Stimulated activated CD4-positive, alpha-beta T cell treated with anti-CD3 and anti-CD28 coated beads, Interleukin-12 subunit alpha, Interleukin-12 subunit beta, amount 100 ng/mL, for 24 hours (primary cell): ENCODE results near the gene TBC1D16.

Source experiments
- DNase-seq, 2 experiments: peaks; one replicate each; pipeline ENCODE4 v3.0.0-alpha.2; 2020; ENCODE audit warnings: low read depth in 2 of 2

Gene TBC1D16

GRCh38 chr17:79950751-79951150 lies 84.9 kb downstream of the TBC1D16 start:
- no peak for DNase-seq

- DNase-seq, result no peak
These were observed 85.4 kb downstream of the TBC1D16 start for GRCh38 chr17:79950306-79950705.

- DNase-seq, result no peak
These were observed 85.9 kb downstream of the TBC1D16 start for GRCh38 chr17:79949656-79950209.

- DNase-seq, result no peak
These were observed 86.6 kb downstream of the TBC1D16 start for GRCh38 chr17:79948945-79949655.

GRCh38 chr17:79948406-79948944 lies 87.2 kb downstream of the TBC1D16 start:
- no peak for DNase-seq

GRCh38 chr17:79947351-79948031 lies 88.2 kb downstream of the TBC1D16 start:
- DNase-seq, result no peak

- DNase-seq, result no peak
These were observed 89.1 kb downstream of the TBC1D16 start for GRCh38 chr17:79946352-79947231.

- DNase-seq, result no peak
These were observed 89.9 kb downstream of the TBC1D16 start for GRCh38 chr17:79945591-79946255.

- no peak for DNase-seq
These were observed 90.8 kb downstream of the TBC1D16 start for GRCh38 chr17:79944821-79945391.

GRCh38 chr17:79944251-79944812 lies 91.3 kb downstream of the TBC1D16 start:
- DNase-seq, result no peak

GRCh38 chr17:79943347-79944241 lies 92.1 kb downstream of the TBC1D16 start:
- no peak for DNase-seq

GRCh38 chr17:79942591-79943346 lies 92.9 kb downstream of the TBC1D16 start:
- no peak for DNase-seq

GRCh38 chr17:79942011-79942405 lies 93.7 kb downstream of the TBC1D16 start:
- DNase-seq, result no peak

GRCh38 chr17:79941088-79942010 lies 94.3 kb downstream of the TBC1D16 start:
- DNase-seq, result no peak

- no peak for DNase-seq
These were observed 95.1 kb downstream of the TBC1D16 start for GRCh38 chr17:79940459-79941087.

- DNase-seq, result no peak
These were observed 95.8 kb downstream of the TBC1D16 start for GRCh38 chr17:79939755-79940458.

GRCh38 chr17:79939094-79939435 lies 96.6 kb downstream of the TBC1D16 start:
- no peak for DNase-seq
